Inflammatory macrophage (primary cell): ENCODE results near the gene VGLL3.
"Not testable (repeated sequence)": the region's sequence is repeated elsewhere in the genome, so short reads cannot be mapped to it uniquely, and the experiment has no call there.

Experiments
- DNase-seq, 2 donors: peaks; one replicate each; pipeline ENCODE4 v3.0.0-alpha.2; 2020 to 2022

The VGLL3 gene

DNA sequence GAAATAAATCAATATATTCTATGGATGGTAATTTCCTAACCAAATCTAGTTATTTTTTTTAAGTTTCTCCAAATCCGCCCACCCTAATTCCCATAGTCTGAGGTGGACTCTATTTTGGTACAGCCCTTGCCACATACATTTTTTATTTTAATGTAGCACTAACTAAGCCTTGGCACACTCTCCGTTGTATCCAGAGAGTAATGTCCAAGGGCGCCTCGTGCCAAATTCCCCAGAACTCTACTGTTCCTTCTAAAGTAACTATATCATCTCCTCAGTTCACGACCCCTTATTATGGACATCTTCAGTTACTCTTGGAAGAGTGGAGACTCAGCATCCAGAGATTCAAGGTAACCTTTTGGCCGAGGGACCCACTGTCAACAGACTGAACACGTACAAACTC lies 1.3 kb downstream of the VGLL3 start:
- DNase-seq, result no peak

DNA sequence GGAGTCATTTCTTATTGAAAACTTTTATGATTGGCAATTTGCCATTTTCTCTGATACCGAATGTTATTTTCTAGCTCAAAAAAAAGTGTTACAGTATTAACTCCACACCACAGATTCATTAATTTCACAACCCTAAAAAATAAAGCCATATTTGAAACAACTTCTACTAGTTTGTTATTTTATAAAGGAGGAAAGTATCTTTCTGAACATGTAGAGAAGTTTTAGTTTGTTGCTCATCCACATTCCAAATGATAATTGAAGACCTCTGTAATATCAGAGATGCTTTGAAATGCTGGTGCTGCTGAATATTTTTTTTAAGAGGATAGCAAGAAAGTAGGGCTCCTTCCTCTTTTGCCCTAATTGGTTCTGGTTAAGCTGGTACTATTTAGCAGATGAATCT lies 1.9 kb downstream of the VGLL3 start:
- no peak for DNase-seq

DNA sequence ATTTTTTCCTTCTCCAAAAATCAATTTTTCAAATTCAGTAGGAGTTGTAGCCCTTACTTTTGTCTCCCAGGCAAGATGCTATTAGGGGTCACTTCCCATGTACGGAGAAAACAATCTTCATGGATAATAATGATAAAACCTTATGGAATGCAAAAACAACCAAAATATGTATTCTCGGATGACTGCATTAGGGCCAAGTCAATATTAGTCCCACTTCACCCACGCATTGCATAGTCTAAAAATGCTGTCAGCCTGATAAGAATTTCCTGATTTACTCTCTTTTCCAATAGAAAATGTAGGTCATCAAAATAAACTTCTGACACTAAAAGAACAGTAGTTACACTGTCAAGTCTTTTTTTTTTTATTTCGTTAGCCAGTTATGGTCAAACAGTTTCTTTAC lies 2.7 kb downstream of the VGLL3 start:
- no peak for DNase-seq

DNA sequence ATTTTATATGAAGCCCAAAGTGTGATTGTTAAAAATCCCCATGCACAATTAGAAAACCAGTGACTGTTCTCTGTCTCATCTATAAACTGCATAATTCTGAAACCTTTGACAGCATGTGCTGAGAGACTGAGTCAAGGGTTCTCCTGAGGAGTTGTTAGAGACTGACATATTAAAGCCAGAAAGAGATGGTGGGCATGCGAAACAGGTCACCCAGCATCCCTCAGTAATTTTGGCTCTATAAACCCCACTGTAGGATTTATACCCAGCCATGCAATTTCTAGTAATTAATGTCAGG lies 3.6 kb downstream of the VGLL3 start:
- DNase-seq, result no peak

DNA sequence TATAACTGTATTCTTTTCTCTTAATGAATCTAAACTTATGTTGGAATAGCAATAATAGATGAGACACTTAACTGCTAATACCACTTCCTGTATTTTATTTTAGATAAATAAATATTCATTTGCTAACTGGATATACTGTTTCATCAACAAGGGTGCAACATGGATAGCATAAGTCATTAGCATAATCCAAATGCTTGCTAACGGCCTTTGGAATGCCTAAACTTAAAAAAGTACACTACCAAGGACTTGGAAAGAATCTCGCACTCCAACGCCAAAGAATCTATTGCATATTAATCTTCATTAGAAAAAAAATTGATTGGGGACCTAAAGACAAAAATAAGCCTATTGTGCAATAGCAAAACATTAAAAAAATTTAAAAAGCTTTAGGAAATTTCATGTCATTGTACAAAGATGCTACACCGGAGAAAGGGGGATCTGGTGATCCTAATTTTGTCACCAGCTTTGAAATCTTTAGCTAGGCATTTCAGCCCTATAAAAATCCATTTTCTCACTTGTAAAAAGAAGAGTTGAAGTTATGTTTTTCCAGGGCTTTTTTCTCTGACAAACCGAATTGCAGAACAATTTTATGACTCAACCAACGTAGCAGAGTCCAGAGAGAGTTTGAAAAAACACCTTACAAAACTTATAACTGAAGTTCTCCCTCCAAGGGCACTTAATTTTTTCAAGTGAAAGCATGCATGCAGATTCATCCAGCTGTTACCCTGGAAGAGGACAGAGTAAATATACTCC lies 4.1 kb downstream of the VGLL3 start:
- DNase-seq, result no peak

DNA sequence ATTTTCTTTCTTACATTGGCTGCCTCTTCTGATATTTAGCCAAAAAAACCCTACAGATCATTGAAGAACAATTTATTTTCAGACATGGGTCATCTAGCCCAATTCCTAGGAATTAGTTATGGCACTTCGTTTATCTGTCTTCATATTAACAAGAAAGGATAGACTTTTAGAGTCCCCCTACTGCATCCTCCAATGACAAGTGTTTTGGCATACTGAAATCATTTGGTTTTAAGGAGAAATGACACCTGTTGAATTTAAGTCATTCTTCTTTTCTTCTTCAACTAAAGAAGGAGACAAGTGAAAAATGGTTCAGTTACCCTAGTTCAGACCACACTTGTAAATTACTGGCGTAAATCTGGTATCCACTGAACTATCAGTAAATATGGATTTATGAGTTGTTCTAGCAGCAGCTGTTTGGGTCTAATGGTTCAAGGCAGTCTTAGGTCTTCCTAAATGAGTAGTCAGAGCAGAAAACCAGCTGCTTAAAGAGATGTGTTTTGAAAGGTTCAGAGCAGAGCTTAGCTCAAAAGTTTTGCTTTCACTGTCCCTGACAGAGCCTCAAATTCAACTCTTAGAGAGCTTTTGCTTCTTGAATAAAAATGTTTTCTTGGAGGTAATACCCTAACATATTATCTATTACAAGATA lies 5.6 kb downstream of the VGLL3 start:
- DNase-seq, result no peak

DNA sequence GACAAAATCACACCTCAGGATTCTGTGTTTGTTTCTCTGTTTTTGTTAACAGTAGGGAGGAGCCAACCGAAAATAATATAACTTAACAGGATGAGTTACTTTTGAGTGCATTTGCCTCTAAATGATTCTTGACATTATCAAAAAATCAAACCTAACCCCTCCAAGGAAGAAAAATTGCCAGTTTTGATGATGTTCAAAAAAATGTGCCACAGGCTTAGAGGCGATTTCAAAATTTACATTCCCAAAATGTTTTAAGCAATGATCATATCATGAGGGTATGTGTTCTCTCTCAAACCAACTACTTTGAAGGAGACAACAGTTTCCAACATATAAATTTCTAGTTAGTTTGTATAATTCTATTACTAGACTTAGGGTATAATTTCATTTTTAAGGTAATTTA lies 6.7 kb downstream of the VGLL3 start:
- DNase-seq, result no peak

DNA sequence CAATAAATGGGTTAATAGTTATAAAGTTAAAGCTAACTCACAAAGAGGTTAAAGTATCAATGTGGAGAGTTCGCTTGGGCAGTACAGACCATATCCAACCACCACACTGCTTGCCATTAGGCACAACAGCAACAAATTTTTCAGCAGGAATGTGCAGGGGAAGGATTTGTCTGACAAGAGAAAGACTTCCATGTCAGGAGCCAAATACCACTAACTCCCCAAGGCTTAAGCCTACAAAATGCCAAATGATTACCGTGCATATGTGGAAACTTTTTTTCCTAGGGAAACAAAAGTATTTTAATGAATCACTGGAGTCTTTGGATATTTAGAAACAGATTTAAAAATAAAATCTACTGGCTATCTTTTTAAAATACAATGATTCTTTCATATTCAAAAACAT lies 8.1 kb downstream of the VGLL3 start:
- no peak for DNase-seq

DNA sequence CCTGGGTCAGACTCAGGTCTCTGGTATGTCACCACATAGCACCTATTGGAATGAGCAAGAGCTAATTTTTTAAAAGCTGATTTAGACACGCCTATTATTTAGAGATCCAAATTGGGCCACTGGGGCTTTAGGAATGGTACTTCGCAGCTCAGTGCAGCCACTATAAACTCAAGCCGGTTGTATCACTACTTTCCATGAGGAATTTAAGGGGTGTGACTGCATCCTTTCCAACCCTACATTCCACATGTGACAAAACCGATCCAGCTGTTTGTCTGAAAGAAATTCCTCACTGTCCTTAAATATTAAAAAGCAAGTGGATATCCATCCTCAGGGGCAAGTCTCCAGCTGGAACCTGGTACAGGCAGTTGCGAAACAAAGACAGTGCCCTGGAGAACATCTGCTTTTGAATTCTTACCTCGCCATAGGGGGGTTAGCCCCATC lies 12.8 kb downstream of the VGLL3 start:
- no peak for DNase-seq

DNA sequence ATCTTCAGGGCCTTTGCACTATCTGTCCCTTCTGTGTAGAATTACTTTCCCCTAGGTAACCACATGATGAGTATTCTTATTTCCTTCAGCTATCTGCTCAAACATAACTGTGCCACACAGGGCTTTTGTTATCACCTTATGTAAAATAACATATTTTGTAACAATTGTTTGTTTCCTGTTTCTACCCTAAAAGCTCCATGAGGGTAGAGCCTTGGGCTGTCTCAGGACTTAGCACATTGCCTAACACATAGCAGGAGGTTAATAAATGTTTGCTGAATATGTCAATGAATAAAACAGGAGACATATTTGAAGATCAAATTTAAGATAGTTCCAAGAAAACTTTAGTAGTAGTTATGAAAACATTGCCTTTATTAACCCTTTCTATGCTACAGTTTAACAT lies 14.7 kb downstream of the VGLL3 start:
- DNase-seq, result no peak

DNA sequence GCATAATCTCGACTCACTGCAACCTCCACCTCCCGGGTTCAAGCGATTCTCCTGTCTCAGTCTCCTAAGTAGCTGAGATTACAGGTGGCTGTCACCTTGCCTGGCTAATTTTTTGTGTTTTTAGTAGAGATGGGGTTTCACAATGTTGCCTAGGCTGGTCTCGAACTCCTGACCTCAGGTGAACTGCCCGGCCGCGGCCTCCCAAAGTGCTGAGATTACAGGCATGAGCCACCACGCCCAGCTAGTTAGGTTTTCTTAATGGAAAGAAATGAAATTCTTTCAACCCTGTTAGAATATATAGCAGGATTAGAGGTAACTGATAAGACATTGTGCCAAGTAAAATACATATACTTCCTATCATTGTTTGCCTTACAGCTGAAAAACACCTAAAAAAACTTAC lies 16.8 kb downstream of the VGLL3 start:
- DNase-seq, result not testable (repeated sequence)

DNA sequence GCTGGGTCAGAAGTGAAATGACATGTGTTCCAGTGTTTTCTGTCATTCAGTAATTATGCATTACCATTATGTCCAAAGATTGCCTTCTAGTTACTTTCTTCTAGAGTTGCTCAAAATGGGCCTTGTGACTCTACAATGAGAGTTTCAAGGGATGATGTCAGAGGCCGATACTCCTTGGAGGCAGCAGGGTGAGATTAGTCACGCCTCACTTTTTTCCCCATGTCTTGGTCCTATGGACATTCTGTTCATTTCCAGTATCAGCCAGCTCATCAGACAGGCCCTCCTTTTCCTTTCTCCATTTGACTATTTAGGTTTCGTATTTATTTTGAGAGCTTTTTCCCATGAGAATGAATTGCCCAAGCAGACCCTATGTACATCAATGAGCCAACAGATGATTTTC lies 17.5 kb downstream of the VGLL3 start:
- no peak for DNase-seq

DNA sequence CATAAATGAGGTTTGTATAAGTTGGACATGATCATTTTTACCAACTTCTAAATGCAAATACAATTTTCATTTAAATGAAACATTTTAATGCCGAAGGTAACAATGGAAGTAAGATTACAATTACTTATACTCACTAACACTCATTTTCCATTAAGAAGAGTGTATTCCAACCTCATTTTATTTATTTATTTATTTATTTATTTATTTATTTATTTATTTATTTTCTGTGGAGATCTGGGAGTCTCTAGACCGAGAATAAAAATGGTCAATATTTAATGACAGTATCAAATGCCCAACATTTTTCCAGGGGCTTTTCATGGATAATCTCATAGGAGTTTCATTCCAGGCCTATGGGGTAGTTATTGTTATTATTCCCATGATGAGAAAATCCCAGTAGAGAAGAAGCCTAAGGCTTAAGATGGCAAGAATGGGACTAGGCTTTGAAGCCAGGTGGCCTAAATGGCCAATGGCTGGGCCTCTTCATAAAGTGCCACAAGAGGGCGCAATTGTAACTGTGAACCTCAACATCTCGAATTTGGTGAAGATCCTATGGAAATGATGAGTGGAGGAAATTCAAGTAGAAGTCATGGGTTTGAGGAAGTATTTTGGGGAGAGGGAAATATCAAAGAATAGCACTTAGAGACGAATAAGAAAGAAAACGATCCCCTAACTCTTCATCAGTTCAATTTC lies 21.3 kb downstream of the VGLL3 start:
- DNase-seq, result peak; percentile 47 to 52

DNA sequence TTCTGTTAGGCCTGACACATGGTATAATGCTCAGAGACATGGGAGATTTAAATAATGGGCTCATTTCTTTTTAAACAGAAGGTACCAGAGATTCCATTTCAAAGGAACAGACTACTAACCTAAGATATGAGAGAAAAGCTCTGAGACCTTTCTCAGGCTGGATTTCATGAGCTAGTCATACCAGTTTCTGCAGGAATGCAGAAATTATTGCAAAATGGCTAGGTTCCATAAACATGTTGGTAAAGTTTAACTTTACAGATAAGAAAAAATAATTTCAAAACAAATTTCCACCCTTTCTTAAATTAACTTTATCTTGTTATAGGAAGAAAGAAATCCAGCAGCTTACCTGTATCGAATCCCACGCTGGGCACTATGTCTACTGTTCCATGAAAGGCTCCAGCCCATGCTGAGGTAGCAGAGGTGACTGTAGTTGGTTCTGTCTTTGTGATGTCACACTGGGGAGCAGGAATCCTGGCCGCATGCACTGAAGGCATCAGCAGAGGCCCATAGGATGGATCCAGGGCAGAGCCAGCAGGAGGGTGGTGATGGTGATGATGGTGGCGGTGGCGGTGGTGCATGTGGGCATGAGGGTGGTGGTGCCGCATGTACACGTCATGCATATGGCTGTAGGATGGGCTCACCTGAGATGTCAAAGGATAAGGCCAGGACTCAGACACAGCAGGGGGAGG lies 22.6 kb downstream of the VGLL3 start:
- no peak for DNase-seq

DNA sequence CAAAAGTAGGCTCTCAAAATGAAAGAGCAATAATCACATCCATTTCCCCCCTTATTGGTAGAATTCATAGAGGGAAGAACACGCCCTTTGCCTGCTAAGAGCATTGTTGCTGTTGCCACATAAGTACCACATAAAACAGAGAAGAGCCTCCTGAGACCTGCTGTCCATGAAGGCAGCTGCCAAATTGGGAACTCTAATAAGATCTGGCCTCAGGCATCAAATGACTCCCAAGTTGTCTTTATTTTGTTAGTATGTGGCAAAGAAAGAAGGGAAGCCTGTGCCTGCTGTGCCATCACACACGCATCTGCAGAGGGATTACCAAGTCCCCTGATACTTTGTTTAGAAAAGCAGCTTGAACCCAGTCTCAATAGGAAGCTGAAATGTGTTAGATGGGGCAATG lies 23.9 kb downstream of the VGLL3 start:
- DNase-seq, result no peak

DNA sequence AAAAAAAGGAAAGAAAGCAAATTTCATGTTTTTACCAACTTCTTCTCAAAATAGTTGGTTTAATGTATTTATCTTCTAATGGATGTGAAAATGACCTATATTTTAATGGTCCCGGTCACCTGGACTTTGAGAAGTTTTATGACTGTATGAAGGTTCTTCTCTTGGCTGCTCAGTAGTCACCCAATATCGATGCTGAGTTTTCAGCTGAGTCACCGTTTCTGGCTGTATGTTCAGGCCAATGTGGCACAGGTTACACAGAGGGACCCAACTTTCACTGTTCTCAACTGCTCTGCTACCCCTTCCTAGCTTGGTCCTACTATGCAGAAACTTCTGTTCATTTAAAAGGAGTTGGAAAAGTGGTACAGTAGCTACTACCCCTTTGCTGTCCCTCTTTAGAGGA lies 25.8 kb downstream of the VGLL3 start:
- DNase-seq, result no peak

DNA sequence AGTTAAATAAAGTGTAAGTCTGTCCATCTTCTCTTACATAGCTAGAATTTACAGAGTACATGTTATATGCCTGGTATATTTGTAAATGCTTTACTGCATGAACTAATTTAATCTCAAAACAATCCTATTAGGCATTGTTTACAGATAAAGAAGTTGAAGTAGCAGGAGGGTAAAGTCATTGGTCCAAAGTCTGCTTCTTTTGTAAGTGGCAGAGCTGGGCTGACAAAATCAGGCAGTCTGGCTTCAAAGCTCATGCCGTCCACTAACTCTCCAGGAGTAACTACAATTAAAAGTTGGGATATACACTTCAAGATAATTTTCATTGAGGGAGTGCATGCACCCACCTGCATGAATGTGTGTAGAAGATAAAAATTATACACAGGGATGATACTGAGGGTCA lies 27.3 kb downstream of the VGLL3 start:
- no peak for DNase-seq

DNA sequence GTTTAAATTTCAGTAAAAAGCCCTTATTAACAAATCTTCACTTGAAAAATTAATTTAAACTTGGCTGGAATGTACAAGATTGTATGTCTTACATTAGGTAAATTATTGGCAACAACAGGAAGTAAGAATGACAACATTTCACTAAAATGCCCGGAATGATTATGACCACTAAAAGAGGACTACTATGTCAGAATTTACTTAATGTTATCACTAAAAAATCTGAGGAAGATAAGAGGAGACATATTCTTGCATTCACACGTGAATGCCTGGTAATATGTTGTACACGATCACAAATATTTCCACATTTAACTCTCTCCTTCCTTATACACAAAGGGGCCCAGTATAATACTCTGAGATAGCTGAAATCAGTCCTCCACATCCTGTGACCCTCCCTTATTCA lies 29.7 kb downstream of the VGLL3 start:
- DNase-seq, result no peak

DNA sequence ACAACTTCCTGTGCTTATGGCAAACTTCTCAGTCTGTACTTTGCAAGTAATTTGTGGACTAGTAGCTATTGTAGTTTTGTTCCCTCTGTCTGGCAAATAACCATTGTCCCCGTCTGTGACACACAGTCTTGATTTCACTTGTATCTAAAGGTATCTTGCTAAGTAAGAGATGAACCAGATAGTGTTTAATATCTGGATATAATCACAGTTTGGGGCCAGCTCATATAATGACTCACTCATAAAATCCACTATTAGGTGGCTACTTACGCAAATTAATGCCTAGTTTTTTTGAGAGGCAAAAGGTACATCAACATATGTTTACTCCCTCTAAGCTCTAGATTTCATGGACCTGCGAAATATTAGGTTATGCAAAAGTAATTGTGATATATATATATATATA lies 30.4 kb downstream of the VGLL3 start:
- no peak for DNase-seq

DNA sequence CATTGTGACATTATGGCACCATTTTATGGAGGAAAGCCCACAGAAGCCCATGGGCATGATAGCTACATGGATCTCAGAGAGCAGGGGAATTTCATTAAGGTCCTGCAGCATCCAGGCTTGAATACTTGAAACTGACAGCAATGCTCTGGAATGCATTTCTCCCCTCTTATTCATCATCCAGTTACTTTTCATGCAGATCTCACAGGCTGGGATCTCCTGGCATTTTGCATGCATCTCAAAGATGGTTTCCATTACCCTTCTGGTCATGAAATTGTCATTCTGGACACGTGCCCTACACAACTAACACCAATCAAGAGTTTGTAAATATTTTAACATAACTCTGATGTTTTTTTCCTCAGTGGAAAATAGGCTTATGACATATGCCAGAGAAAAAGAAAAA lies 32.4 kb downstream of the VGLL3 start:
- no peak for DNase-seq

DNA sequence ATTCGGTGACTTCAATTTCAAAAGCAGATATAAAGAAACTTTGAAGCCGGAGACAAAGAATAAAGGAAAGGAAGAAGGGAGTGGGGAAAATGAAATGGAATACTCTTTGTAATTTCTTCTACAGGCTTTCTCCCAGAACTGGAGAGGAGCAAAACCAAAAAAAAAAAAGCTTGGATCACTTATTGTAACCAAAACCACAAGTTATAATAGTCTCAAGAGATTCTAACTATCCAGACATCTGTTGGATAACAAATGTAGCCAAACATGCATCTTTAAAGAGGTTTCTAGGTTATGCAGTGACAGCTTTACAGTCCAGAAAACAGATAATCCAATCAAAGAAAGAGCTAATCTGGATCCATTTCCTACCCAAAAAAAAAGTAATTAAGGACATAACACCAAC lies 36.2 kb downstream of the VGLL3 start:
- no peak for DNase-seq

DNA sequence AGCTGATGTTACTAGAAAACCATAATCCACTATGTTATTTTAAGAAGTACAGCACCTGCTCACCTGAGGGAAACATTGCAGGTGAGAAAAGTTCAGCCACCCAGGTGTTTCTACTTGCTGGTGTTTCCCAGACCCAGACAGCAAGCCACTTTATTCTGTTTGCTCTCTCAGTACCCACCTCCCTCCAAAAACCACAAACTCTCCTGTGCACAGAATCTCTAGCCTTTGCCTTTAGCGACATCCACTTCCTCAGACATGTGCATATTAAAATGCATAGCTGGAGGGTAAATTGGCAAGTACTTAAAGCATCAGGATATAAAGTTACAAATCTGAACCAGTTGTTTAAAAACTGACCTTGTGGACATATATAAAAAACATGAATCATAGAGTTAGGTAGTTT lies 36.7 kb downstream of the VGLL3 start:
- DNase-seq, result no peak

DNA sequence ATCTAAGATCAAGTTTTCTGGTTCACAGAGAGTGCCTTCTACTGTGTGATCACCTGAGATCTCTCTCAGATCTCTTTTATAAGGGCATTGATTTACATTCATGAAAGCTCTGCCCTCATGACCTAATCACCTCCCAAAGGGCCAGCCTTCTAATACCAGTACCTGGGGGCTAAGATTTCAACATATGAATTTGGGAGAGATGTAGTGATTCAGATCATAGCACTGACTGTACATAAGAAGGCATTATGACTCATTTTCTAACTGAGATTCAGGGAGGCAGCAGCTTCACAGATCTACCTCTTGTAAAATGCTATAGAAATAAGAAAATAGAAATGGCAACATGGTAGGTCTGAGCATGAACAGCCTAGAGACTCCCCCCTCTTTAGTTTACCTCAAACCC lies 39.6 kb downstream of the VGLL3 start:
- no peak for DNase-seq

DNA sequence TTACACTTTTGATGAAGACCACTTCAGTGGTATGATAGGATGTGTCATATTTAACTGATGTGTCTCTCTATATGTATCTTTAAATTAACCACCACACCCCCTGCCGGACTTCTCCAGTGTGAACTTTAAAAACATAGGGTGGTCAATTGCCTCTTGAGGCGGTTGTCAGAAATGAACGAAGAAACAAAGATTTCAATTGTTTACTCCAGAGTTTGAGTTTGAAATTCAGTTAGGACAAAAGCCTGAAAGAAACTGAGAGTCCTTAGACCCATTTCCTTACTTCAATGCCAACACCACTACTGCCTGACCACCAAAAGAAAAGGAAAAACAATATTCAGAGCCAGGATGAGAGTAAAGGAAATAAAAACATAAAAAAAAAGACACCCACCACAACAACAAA lies 40.2 kb downstream of the VGLL3 start:
- DNase-seq, result no peak
